Peyer's patch (tissue), 4 donors: ENCODE results near the gene TRMT44.

Experiments
- POLR2A ChIP-seq, 2 donors: fragments of 450-650 bp; IDR thresholded peaks; one replicate each; pipeline ENCODE4 v1.5.1; 2017; ENCODE audit warnings: antibody characterized with exemption in 2 of 2, mild to moderate bottlenecking in 2 of 2, moderate library complexity in 2 of 2
- TF ChIP-seq, protein P1 (sequence below), 6 experiments: fragments of 450-650 bp in 4 of 6; fragments of 200-600 bp in 2 of 6; sonication (generic) in 1 of 6; IDR thresholded peaks; one replicate each; pipeline ENCODE4 v1.5.1; 2017 to 2019; ENCODE audit warnings: antibody characterized with exemption in 6 of 6, mild to moderate bottlenecking in 3 of 6, moderate library complexity in 1 of 6

DNA sequence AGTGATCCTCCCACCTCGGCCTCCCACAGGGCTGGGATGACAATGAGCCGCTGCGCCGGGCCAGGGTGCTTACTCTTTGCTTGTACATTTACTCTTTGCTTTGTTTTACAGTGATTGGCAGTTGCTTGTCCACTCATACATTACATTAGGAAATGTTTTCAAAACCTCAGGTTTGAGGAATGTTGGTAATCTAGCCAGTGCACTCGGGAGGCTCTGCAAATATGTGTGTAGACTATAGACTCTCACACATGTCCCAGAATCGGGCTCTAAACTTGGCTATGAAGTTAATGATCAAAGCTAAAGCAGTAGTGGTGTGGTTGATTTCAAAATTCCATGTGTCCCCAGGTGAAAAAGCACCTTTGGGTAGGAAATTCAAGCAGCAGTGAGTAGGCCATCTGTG, 20.5 kb downstream of the TRMT44 start:
- no peak for TF ChIP-seq POLR2A (IDR thresholded peaks at IDR 0.05)
- TF ChIP-seq, protein P1, sequence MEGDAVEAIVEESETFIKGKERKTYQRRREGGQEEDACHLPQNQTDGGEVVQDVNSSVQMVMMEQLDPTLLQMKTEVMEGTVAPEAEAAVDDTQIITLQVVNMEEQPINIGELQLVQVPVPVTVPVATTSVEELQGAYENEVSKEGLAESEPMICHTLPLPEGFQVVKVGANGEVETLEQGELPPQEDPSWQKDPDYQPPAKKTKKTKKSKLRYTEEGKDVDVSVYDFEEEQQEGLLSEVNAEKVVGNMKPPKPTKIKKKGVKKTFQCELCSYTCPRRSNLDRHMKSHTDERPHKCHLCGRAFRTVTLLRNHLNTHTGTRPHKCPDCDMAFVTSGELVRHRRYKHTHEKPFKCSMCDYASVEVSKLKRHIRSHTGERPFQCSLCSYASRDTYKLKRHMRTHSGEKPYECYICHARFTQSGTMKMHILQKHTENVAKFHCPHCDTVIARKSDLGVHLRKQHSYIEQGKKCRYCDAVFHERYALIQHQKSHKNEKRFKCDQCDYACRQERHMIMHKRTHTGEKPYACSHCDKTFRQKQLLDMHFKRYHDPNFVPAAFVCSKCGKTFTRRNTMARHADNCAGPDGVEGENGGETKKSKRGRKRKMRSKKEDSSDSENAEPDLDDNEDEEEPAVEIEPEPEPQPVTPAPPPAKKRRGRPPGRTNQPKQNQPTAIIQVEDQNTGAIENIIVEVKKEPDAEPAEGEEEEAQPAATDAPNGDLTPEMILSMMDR (IDR thresholded peaks at IDR 0.05) = no peak
